GM19043 (cell line): ENCODE results near the gene TNS1.

Experiments used
- ATAC-seq: cut with Tn5 transposase; IDR thresholded peaks from one replicate; pipeline ENCODE4 v1.9.1; 2021; ENCODE audit warnings: low read depth; ENCODE audit not compliant: unreplicated experiment

TNS1 gene

DNA sequence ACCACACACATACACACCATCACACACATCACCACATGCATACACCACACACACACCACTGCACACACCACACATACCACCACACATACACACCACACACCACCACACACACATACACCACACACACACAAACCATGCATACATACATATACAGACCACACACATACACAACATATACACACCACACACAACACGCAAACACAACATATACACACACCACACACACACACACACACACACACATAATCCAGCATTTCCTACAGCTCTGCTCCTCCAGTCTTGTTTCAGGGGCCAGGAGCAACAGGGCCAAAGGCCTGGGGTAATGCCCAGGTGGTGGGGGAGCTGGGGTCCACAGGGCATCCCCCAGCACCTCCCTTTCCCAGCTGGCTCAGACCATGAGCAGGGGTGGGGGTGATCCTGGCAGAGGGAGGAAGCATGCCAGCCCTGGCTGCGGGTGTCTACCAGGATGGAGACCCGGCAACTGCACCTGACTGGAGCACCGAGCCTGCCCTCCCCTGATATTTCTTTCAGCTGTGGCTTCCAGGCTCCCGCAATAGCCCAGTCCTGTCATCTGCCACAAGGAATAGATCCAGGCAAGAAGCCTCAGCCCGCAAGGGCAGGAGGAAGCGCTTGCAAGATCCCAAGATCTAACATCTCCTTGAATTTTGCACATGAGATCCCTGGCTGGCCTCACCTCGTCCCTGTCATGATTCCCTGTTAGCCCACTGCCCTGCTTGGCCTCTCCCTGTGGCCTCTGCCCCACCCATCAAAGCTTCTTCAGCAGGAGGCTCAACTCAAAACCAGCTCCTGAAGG is 196.9 kb downstream of the TNS1 start:
- ATAC-seq = no peak

GRCh38 chr2:217804791-217805667 is 197.8 kb downstream of the TNS1 start:
- ATAC-seq = no peak

GRCh38 chr2:217804338-217804737 is 198.5 kb downstream of the TNS1 start:
- no peak for ATAC-seq

DNA sequence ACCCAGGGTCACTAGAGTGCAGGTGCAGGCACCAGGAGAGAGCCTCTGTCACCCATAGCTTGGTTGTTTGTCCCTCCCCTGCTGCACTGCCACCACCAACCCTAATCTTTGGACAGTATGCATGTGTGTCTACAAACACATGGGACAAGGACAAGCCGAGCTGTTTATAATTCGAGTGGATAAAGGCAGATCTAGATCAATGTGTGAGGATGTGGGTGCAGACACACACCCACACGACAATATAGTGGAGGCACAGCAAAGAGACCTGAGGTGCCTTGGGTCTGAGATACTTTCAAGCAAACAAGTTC is 199.2 kb downstream of the TNS1 start:
- ATAC-seq = no peak

DNA sequence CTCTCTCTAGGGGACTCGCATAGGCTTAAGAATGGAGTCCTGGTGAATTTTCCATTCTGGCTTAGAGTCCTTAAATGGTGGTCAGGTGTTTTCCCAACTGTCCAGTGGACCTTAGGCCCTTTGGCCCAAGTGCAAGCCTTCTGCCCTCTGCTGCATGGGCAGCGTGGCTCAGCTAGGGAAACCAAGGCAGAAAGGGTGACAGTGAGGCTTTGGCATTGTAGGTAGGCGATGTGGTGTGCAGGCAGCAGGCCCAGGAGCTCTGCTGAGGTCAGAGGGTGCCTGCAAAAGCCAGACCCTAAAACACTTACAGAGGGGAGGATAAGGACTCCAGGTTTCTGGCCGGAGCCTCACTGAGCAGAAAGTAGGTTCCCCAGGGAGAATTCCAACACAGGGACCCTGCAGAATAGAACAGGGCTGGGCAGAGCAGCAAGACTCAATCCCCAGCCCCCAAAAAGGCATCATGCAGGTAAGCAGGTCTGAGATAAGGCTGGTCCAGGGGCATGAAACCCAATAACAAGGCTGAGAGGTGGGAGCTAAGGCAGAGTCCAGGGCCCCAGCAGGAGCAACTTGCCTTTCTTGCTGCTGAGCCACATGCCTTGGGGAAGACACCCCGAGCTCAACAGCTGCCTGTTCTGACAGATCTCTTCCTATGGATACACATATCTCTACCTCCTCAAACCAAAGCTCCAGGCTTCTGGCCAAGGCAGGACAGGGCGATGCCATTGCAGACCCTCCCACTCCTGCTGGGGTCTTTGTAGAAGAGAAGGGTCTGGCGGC is 199.7 kb downstream of the TNS1 start:
- ATAC-seq = no peak

DNA sequence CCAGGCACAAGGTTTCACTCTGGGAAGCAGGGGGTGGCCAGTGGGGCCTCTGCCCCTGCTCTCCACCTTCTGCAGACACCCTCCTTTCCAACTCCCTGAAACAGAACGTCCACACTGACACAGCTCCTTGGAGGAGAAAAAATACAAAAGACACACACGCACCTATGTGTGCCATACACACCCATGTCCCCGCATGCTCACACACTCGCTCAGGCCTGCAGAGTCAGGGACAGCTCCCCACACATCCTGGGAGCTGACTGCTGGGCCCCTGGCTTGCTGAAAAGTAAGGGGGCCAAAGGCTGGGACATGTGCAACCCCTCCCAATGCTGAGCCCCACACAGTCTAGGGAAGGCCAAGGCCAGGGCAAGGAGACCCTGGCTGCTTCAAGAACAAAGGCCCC is 200.5 kb downstream of the TNS1 start:
- no peak for ATAC-seq

GRCh38 chr2:217801711-217802110 is 201.1 kb downstream of the TNS1 start:
- ATAC-seq = no peak

DNA sequence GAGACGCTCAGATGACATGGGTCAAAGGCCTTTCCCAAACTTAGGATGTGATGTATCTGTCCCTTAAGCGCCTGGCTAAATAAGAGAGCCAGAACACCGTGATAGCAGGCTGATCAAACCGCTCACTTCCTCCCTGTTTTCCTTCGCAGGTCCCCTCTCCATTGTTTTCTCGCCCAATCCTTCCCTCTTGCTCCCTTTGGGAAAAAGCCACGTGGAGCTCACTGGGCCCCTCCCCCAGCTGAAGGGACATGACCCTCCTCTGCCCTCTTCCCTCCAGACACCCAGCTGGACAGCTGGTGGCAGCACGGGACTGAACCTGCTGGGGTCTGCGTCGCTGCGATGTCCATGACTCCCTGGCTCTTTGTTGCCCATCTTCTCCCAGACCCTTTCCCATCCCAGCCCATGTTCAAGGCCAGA is 201.7 kb downstream of the TNS1 start:
- no peak for ATAC-seq

GRCh38 chr2:217800433-217801114 is 202.2 kb downstream of the TNS1 start:
- ATAC-seq = no peak

- ATAC-seq = no peak
Observed at GRCh38 chr2:217799563-217800432, 203.0 kb downstream of the TNS1 start.

DNA sequence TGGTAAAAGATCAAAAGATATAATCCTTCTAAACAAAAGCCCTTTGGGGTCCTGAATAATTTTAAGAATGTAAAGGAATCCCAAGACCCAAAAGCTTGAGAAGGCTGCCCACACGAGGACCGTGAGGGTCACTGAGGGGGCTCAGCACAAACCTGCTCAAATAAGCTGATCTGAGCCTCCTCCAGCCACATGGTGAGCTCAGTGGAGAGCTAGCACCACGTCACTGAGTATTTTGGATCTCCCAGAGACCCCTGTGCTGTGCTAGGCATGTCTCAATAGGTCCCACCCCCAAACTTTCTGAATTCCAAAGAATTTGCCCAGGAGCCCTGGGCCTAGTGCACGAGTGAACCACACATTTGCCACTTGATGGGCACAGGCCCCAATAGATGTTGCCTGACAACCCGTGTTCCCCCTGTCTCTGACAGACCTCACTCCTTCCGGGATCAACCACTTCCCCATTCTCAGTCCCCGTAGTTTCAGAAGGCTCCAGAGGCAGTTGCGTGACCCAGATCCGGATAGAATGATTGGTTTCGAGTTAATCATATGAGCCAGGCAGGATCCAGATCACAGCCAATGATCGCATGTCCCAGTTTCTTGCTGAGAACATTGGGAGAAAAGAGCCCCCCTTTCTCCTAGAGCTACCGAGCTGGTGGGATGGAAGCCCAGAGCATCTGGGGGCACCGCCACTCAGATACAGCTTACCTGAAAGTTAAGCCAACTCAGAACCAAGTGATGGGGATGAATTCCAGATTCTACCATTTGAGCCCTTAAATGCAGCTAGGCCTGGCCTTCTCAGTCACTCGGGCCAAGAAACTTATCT is 203.8 kb downstream of the TNS1 start:
- peak; percentile 84 for ATAC-seq

GRCh38 chr2:217798191-217798590 is 204.6 kb downstream of the TNS1 start:
- ATAC-seq = no peak

DNA sequence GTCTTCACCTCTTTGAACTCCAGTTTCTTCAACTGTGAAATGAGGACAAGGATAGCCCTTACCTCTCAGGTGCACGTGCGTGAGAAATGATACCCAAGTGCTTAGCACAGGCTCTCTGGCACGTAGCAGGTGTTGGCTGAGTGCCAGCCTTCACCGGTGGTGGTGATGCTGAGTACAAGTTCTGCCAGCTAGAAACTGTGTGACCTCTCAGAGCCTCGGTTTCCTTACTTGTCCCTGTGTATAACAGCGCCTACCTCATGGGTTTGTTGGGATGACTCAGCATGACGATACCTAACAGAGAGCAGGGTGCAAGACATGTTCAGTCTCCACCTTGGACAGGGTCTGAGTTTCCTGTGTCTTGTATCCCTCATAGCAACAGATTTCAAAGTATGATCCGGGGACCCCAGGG is 205.1 kb downstream of the TNS1 start:
- ATAC-seq = no peak

GRCh38 chr2:217797165-217797564 is 205.6 kb downstream of the TNS1 start:
- ATAC-seq = no peak

GRCh38 chr2:217795706-217796465 is 206.9 kb downstream of the TNS1 start:
- ATAC-seq = no peak

- no peak for ATAC-seq
Observed at GRCh38 chr2:217795067-217795466, 207.7 kb downstream of the TNS1 start.

DNA sequence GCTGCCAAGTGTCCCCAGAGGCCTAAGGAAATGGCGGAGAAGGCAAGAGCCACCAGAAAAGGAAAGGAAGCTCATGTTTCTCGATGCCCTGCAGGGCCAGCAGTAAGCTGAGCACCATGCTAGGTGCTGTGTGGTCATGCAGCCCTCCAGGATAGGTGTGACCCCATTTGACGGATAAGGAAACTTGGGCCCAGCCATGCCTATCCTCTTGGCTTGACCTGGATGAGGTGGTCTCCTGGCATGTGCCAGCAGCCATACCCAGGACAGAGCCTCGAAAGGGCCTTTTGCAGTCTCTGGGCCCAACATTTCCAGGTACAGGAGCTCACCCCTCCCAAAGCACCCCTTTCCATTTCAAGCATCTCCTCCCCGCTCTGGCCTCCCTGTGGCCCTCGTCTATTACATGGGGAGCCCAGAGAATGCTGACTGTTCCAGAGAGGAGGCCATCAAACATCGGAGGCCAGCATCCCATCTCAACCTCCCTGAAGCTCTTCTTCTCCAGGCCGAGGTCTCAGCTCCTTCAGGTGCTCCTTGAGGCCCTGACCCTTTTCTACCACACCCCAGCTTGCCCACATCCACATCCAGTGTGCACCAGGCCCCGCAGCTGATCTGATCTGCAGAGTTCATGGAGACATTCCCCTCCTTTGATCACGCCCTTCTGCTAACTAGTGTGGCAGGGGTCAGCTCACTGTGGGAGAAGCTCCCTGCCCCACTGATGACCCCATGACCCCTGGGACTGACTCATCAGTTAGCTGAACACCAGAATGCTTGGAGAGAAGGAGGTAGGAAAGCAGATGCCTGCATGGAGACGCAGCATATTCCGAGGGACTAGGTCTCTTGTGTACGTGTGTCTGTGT is 208.4 kb downstream of the TNS1 start:
- no peak for ATAC-seq
